ENCODE data around the gene EXOC4.

Gene EXOC4

DNA sequence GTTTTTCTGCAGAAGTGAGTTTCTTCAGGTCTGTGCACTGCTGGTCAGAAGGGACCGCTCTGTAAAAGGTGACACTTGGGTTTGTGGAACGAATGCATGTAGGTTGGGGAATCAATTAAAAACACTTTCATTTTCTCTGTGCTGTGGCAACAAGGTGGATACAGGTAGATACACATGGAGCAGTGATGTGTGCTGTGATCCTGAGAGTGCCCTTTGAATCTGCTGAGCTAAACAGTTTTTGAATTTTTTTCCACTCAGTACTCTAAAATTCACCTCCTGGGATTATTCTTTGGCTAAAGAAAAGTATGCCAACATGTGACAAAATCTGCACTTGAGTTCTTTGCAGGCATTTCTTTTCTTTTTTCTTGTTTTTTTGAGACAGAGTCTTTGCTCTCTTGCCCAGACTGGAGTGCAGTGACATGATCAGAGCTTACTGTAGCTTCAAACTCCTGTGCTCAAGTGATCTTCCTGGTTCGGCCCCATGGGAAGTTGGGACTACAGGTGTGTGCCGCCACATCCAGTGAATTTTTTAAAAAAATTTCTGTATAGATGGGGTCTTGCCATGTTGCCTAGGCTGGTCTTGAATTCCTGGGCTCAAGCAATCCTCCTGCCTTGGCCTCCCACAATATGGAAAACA is 338.9 kb downstream of the EXOC4 start:
- Histone ChIP-seq H3K36me3 (ENCODE audit: insufficient read depth, low read length) (no peaks in the 10 kb centered on the region), H3K4me3 (no peak overlapping the region), H3K9ac (ENCODE audit: insufficient read length) (no peak overlapping the region), H3K9me3 (ENCODE audit: low read depth, low read length) (no peaks in the 10 kb centered on the region), H3K27ac (no peak overlapping the region)
- no peak for TF ChIP-seq EZH2 (IDR thresholded peaks at IDR 0.05)
- no peak for TF ChIP-seq POLR2AphosphoS5 (IDR thresholded peaks at IDR 0.05; ENCODE audit: borderline replicate concordance, low read depth, low read length)
- no peak for TF ChIP-seq FOXP2 (optimal IDR thresholded peaks at IDR 0.05; ENCODE audit: control extremely low read depth, extremely low read length, insufficient read depth)
- no peak for DNase-seq (ENCODE audit: low read depth, low spot score)

DNA sequence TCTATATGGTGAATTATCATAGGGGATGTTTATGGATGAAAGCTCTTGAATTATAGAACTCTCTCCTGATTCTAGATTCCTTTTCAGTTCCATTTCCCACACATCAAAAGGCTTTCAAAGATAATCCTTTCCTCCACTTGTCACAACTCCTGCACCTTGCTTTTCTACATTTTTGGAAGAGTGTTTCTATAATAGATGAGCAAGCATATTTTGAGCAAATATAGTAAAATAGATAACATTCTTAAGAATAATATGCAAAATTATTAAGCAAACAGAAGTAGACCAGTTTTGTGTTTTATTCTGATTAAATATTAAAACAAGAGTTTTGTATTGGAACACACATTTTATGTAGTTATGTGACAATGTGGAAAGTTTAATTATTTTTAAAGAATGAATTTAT is 340.7 kb downstream of the EXOC4 start:
- Histone ChIP-seq H3K27ac (no peak overlapping the region), H3K4me3 (no peak overlapping the region), H3K9me3 (ENCODE audit: low read depth, low read length) (no peaks in the 10 kb centered on the region), H3K36me3 (ENCODE audit: insufficient read depth, low read length) (no peaks in the 10 kb centered on the region), H3K9ac (ENCODE audit: insufficient read length) (no peak overlapping the region)
- no peak for DNase-seq (ENCODE audit: low read depth, low spot score)
- TF ChIP-seq FOXP2 (optimal IDR thresholded peaks at IDR 0.05; ENCODE audit: control extremely low read depth, extremely low read length, insufficient read depth) (no peak), POLR2AphosphoS5 (IDR thresholded peaks at IDR 0.05; ENCODE audit: borderline replicate concordance, low read depth, low read length) (no peak), EZH2 (IDR thresholded peaks at IDR 0.05) (no peak)

DNA sequence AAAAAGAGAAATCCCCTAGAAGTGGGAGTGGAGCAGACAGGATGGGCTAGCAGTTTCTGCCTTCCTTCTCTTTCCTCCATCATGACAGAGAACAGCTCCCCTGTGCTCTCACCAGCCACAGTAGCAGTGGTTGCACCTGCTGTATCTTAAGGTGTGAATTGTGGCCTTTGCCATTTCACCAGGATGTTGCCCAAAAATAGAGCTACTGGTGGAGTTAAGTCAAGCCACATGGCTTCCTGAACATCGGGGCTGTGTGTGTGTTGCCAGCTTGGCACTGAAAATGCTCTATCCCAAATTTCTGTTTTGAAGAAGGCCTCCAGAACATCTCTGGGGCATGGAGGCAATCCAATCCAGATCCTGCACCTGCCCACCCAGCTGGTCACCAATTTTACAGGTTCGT is 348.7 kb downstream of the EXOC4 start:
- no peak for DNase-seq (ENCODE audit: low read depth, low spot score)
- H3K36me3 ChIP-seq (ENCODE audit: insufficient read depth, low read length): no peaks in the 10 kb centered on the region
- no peak overlapping the region for H3K27ac ChIP-seq
- no peak for TF ChIP-seq FOXP2 (optimal IDR thresholded peaks at IDR 0.05; ENCODE audit: control extremely low read depth, extremely low read length, insufficient read depth)
- TF ChIP-seq POLR2AphosphoS5 (IDR thresholded peaks at IDR 0.05; ENCODE audit: borderline replicate concordance, low read depth, low read length): no peak
- no peak for TF ChIP-seq EZH2 (IDR thresholded peaks at IDR 0.05)
- H3K9me3 ChIP-seq (ENCODE audit: low read depth, low read length): no peaks in the 10 kb centered on the region
- no peak overlapping the region for H3K4me3 ChIP-seq
- H3K9ac ChIP-seq (ENCODE audit: insufficient read length): no peak overlapping the region

DNA sequence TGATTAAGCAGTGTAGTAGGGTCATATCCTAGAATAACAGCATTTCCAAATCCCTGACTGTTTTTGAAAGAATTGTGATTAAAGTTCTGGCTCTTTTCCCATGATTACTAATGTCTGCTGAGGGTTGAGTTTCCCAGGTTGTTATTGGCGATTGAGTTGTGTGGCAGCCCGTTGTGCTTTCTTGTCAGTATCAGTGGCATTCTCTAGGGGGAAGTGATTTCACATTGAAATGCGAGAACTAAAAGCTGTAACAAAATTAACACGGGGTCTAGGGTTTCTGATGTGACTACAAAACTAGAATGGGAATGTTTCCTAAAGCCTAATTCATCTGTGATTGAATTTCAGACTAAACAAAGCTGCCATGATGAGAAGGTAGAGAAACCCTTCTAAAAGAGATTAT is 349.4 kb downstream of the EXOC4 start:
- Histone ChIP-seq H3K4me3 (no peak overlapping the region), H3K27ac (no peak overlapping the region), H3K36me3 (ENCODE audit: insufficient read depth, low read length) (no peaks in the 10 kb centered on the region), H3K9me3 (ENCODE audit: low read depth, low read length) (no peaks in the 10 kb centered on the region), H3K9ac (ENCODE audit: insufficient read length) (no peak overlapping the region)
- no peak for DNase-seq (ENCODE audit: low read depth, low spot score)
- no peak for TF ChIP-seq EZH2 (IDR thresholded peaks at IDR 0.05)
- TF ChIP-seq POLR2AphosphoS5 (IDR thresholded peaks at IDR 0.05; ENCODE audit: borderline replicate concordance, low read depth, low read length): no peak
- no peak for TF ChIP-seq FOXP2 (optimal IDR thresholded peaks at IDR 0.05; ENCODE audit: control extremely low read depth, extremely low read length, insufficient read depth)

DNA sequence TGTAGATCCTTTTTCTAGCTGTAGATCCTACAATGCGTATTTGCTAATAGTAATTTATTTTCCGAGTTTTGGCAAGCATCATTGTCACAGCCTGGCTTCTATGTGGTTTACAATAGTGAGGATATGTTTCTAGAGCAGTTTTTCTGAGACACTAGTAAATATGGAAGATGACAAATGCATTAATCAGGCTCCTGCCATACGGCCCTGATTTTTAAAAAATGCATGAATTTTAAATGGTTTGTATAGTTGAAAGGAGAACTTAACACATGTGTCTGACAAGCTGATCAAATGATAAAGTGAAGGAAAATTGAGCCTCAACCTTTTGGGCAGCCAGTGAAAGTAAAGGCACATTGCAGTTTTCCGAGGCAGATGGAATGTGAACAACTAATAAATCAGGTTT is 354.1 kb downstream of the EXOC4 start:
- TF ChIP-seq FOXP2 (optimal IDR thresholded peaks at IDR 0.05; ENCODE audit: control extremely low read depth, extremely low read length, insufficient read depth) (no peak), EZH2 (IDR thresholded peaks at IDR 0.05) (no peak), POLR2AphosphoS5 (IDR thresholded peaks at IDR 0.05; ENCODE audit: borderline replicate concordance, low read depth, low read length) (no peak)
- no peaks in the 10 kb centered on the region for H3K9me3 ChIP-seq (ENCODE audit: low read depth, low read length)
- no peak for DNase-seq (ENCODE audit: low read depth, low spot score)
- H3K9ac ChIP-seq (ENCODE audit: insufficient read length): no peak overlapping the region
- no peak overlapping the region for H3K4me3 ChIP-seq
- no peak overlapping the region for H3K27ac ChIP-seq
- no peaks in the 10 kb centered on the region for H3K36me3 ChIP-seq (ENCODE audit: insufficient read depth, low read length)

DNA sequence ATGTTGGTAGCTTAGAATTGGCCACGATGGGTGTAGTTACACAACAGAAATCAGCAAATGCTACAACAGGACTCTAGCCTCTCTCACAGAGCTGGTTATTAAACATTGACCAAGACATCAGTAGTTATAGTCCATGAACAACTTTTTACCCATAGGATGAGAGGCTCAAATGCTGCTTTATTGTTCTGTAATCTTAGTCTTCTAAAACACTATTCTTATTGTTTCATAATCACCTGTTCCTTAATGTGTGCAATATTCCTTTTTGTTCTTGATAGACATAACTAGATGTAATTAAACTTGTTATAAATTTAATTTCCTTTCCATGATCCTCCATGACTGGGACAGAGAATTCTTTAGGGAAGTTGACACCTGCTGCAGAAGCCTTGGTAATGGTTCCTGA is 356.9 kb downstream of the EXOC4 start:
- H3K9ac ChIP-seq (ENCODE audit: insufficient read length): no peak overlapping the region
- H3K27ac ChIP-seq: no peak overlapping the region
- DNase-seq (ENCODE audit: low read depth, low spot score): no peak
- no peak for TF ChIP-seq POLR2AphosphoS5 (IDR thresholded peaks at IDR 0.05; ENCODE audit: borderline replicate concordance, low read depth, low read length)
- no peak for TF ChIP-seq EZH2 (IDR thresholded peaks at IDR 0.05)
- no peaks in the 10 kb centered on the region for H3K9me3 ChIP-seq (ENCODE audit: low read depth, low read length)
- no peaks in the 10 kb centered on the region for H3K36me3 ChIP-seq (ENCODE audit: insufficient read depth, low read length)
- H3K4me3 ChIP-seq: no peak overlapping the region

DNA sequence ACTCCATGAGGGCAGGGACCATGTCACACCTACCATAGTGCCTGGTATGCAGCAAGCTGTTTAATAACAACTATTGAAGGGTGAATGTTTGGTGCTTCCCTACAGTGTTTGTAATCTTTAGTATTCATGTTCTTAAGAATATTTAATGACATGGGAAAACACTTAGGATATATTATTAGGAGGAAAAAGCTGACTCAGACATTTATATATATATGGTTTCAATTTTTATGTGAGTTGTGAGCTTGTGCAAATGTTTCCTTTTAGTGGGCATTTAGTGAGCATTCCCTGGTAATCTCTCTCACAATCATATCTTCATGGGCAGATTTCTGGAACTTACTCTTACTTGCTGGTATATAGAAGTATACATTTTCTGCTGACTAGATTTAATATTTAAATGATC is 359.1 kb downstream of the EXOC4 start:
- TF ChIP-seq POLR2AphosphoS5 (IDR thresholded peaks at IDR 0.05; ENCODE audit: borderline replicate concordance, low read depth, low read length): no peak
- no peak for TF ChIP-seq EZH2 (IDR thresholded peaks at IDR 0.05)
- no peak for TF ChIP-seq FOXP2 (optimal IDR thresholded peaks at IDR 0.05; ENCODE audit: control extremely low read depth, extremely low read length, insufficient read depth)
- Histone ChIP-seq H3K27ac (peak overlapping the region; percentile 63), H3K9ac (ENCODE audit: insufficient read length) (no peak overlapping the region), H3K36me3 (ENCODE audit: insufficient read depth, low read length) (no peaks in the 10 kb centered on the region), H3K9me3 (ENCODE audit: low read depth, low read length) (no peaks in the 10 kb centered on the region), H3K4me3 (no peak overlapping the region)
- peak; percentile 34 for DNase-seq (ENCODE audit: low read depth, low spot score)

DNA sequence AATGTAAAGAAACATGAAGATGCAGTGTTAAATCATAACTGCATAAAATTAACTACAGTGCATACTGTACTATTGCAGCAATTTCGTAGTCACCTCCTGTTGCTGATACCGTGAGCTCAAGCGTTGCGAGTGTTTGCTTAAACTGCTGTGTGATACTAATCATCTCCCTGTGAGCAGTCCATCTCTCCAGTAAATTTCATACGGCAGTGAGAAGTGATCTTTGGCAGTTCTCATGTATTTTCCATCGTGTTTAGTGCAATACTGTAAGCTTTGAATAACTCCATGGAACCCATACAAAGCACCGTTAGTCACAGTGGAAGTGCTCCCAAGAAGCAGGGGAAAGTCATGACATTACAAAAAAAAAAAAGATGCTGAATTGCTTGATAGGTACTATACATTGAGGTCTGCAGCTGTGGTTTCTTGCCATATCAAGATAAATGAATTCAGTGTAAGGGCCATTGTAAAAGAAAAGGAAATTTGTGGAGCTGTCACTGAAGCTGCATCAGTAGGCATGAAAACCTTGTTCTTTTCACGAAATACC is 360.4 kb downstream of the EXOC4 start:
- Histone ChIP-seq H3K36me3 (ENCODE audit: insufficient read depth, low read length) (no peaks in the 10 kb centered on the region), H3K4me3 (no peak overlapping the region), H3K9ac (ENCODE audit: insufficient read length) (no peak overlapping the region), H3K27ac (no peak overlapping the region), H3K9me3 (ENCODE audit: low read depth, low read length) (no peaks in the 10 kb centered on the region)
- DNase-seq (ENCODE audit: low read depth, low spot score): no peak
- TF ChIP-seq POLR2AphosphoS5 (IDR thresholded peaks at IDR 0.05; ENCODE audit: borderline replicate concordance, low read depth, low read length) (no peak), EZH2 (IDR thresholded peaks at IDR 0.05) (no peak), FOXP2 (optimal IDR thresholded peaks at IDR 0.05; ENCODE audit: control extremely low read depth, extremely low read length, insufficient read depth) (no peak)

DNA sequence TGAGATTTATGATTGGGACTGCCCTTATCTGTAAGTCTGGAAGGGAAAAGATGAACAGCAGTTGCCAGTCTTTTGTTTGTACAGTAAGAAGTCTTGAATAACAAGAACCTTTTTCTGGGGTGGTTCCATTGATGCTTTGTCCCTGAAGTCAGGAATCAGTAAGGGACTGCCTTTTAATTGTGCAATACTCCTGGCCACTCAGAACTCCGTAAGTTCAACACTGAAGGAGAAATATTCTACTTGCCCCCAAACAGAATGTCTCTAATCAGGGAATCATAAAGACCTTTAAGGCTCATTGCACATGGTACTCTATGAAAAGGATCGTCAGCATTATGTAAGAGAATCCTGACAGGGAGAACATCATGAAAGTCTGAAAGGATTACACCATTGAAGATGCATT is 361.4 kb downstream of the EXOC4 start:
- TF ChIP-seq POLR2AphosphoS5 (IDR thresholded peaks at IDR 0.05; ENCODE audit: borderline replicate concordance, low read depth, low read length) (no peak), EZH2 (IDR thresholded peaks at IDR 0.05) (no peak), FOXP2 (optimal IDR thresholded peaks at IDR 0.05; ENCODE audit: control extremely low read depth, extremely low read length, insufficient read depth) (no peak)
- Histone ChIP-seq H3K9me3 (ENCODE audit: low read depth, low read length) (no peaks in the 10 kb centered on the region), H3K4me3 (no peak overlapping the region), H3K36me3 (ENCODE audit: insufficient read depth, low read length) (no peaks in the 10 kb centered on the region), H3K9ac (ENCODE audit: insufficient read length) (no peak overlapping the region), H3K27ac (no peak overlapping the region)
- DNase-seq (ENCODE audit: low read depth, low spot score): no peak

Measured in SK-N-MC (cell line).